Adipocyte (in vitro differentiated cells): ENCODE measurements around the gene MAGEB17.

Source experiments
- DNase-seq: peaks from one replicate; pipeline ENCODE4 v3.0.0-alpha.2; 2015; ENCODE audit warnings: low read depth
- H3K27me3 ChIP-seq: replicated peaks from 2 replicates; pipeline ENCODE4 v1.7.0; 2013; ENCODE audit warnings: mild to moderate bottlenecking, low read length, moderate library complexity; ENCODE audit not compliant: control insufficient read depth, insufficient read depth
- H3K36me3 ChIP-seq: 2 replicates; pipeline ENCODE4 v1.7.0; 2013; ENCODE audit warnings: low read length, mild to moderate bottlenecking, moderate library complexity; ENCODE audit not compliant: control insufficient read depth, insufficient read depth, severe bottlenecking
- H3K4me1 ChIP-seq: 2 replicates; pipeline ENCODE4 v1.7.0; 2013; ENCODE audit warnings: mild to moderate bottlenecking, low read length, moderate library complexity; ENCODE audit not compliant: control insufficient read depth, insufficient read depth
- H3K4me3 ChIP-seq: 2 replicates; pipeline ENCODE4 v1.7.0; 2013; ENCODE audit warnings: mild to moderate bottlenecking, low read length, moderate library complexity
- H3K9ac ChIP-seq: 2 replicates; pipeline ENCODE4 v1.7.0; 2013; ENCODE audit warnings: mild to moderate bottlenecking, low read length, moderate library complexity
- H3K9me3 ChIP-seq: 2 replicates; pipeline ENCODE4 v1.7.0; 2013; ENCODE audit warnings: mild to moderate bottlenecking, low read length, moderate library complexity; ENCODE audit not compliant: control insufficient read depth

MAGEB17 gene, protein sequence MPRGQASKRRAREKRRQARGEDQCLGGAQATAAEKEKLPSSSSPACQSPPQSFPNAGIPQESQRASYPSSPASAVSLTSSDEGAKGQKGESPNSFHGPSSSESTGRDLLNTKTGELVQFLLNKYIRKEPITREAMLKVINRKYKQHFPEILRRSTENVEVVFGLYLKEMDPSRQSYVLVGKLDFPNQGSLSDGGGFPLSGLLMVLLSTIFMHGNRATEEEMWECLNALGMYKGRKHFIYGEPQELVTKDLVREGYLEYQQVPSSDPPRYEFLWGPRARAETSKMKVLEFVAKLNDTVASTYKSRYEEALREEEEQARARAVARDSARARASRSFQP

GRCh38 chrX:16167181-16167580 is at the start of gene MAGEB17:
Gene MAGEB17, plus strand, starts transcription at chrX:16167481. Its CDS starts 2,902 bp downstream, at chrX:16170383.
- Histone ChIP-seq H3K4me1 (no peaks in the 10 kb centered on the region), H3K4me3 (no peak within 1 kb of the TSS), H3K36me3 (no peaks in the 10 kb centered on the region), H3K9ac (no peak within 1 kb of the TSS), H3K27me3 (peaks cover 20% of the 10 kb centered on the region), H3K9me3 (no peaks in the 10 kb centered on the region)
- DNase-seq, result no peak

DNA sequence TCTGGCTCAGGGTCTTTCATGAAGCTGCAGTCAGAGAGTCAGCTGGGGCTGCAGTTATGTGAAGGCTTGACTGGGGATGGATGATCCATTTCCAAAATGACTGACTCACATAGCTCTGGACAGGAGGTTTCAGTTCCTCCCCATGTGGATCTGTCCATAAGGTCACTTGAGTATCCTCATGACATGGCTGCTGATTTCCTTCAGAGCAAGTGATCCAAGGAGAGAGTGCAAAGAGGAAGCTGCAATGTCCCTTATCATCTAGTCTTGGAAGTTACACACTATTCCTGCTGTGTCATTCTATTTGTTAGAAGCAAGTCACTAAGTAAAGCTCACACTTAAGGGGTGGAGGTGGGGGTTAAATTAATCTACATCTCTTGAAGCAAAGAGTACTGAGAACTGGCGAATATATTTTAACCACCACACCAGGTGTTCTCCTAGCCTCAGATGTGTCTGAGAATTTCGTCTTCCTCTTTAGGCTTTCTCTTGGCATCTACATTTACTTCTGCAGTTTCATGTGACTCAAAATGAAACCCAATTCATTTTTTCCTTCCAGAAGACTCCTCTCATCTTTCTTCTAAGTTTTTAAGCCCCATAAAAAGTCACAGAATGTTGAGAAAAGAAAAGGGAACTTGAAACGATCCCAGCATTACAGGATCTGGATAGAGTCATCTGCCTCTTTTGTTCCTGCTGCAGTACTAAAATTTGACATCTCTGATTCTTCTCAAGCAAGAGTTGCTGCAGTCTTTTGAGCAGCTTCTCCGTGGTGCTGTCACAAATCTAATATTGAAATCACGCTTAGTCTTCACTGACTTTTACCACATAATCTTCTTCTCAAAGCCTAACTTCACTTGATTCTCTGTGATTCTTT is 47.7 kb upstream of the MAGEB17 start:
- no peak for DNase-seq
- no peak overlapping the region for H3K4me3 ChIP-seq

GRCh38 chrX:16120431-16120830 is 46.9 kb upstream of the MAGEB17 start:
- Histone ChIP-seq H3K27me3 (peaks cover 21% of the 10 kb centered on the region), H3K36me3 (no peaks in the 10 kb centered on the region), H3K4me1 (no peaks in the 10 kb centered on the region), H3K4me3 (no peak overlapping the region), H3K9ac (no peak overlapping the region), H3K9me3 (peaks cover 15% of the 10 kb centered on the region)
- no peak for DNase-seq

More for the DNA sequence above, 47.7 kb upstream of the MAGEB17 start:
- no peak overlapping the region for H3K9ac ChIP-seq
- peaks cover 19% of the 10 kb centered on the region for H3K27me3 ChIP-seq
- peaks cover 15% of the 10 kb centered on the region for H3K9me3 ChIP-seq
- H3K36me3 ChIP-seq, result no peaks in the 10 kb centered on the region
- peaks cover under 1% of the 10 kb centered on the region for H3K4me1 ChIP-seq

- H3K9ac ChIP-seq, result no peak within 1 kb of the TSS
- peak; percentile 92 for DNase-seq
- no peaks in the 10 kb centered on the region for H3K36me3 ChIP-seq
- no peak within 1 kb of the TSS for H3K4me3 ChIP-seq
- no peaks in the 10 kb centered on the region for H3K4me1 ChIP-seq
- peaks cover 15% of the 10 kb centered on the region for H3K9me3 ChIP-seq
- H3K27me3 ChIP-seq, result peaks cover 33% of the 10 kb centered on the region
Measured at GRCh38 chrX:16123222-16123786, 44.0 kb upstream of the MAGEB17 start, which contains the start of gene GRPR. Gene GRPR, plus strand, starts transcription at chrX:16123565. Its CDS starts 389 bp downstream, at chrX:16123954.

DNA sequence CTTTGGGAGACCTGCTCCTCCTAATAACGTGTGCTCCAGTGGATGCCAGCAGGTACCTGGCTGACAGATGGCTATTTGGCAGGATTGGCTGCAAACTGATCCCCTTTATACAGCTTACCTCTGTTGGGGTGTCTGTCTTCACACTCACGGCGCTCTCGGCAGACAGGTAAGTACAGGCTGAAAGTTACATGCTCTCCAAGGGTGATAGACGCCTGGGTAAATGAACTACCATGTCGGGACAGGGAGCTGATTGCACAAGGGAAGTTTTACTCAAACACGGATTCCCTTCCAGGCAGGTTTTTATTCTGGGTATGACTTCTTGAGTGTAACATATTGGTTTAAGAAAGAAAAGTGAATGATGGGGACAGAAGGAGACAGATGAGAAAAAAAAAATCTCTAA is 43.1 kb upstream of the MAGEB17 start:
- Histone ChIP-seq H3K36me3 (no peaks in the 10 kb centered on the region), H3K9me3 (peaks cover 7% of the 10 kb centered on the region), H3K27me3 (peaks cover 31% of the 10 kb centered on the region), H3K9ac (no peak overlapping the region), H3K4me1 (no peaks in the 10 kb centered on the region), H3K4me3 (no peak overlapping the region)
- no peak for DNase-seq

GRCh38 chrX:16125520-16126149 is 41.6 kb upstream of the MAGEB17 start:
- peaks cover 40% of the 10 kb centered on the region for H3K27me3 ChIP-seq
- no peaks in the 10 kb centered on the region for H3K36me3 ChIP-seq
- H3K9me3 ChIP-seq, result no peaks in the 10 kb centered on the region
- no peak overlapping the region for H3K4me3 ChIP-seq
- no peak for DNase-seq
- no peak overlapping the region for H3K9ac ChIP-seq
- no peaks in the 10 kb centered on the region for H3K4me1 ChIP-seq

DNA sequence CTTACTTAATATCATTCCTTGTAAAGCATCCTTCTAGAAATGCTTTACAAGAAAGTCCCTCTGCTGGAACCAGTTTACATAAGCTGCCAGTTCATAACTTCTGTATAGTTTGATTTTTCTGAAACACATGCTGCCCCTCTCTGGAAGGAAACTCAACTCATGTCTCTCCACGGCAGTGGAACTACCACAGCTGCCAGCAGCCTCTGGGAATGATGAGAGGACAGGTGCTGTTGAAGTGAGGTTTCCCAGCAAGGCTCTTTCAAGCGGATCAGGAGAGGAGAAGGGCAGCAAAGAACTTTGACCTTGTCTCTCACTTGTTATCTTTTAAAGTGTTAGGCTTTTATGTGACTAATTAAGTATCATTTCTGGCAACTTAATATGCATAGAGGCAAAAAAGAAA is 36.6 kb upstream of the MAGEB17 start:
- H3K4me3 ChIP-seq, result no peak overlapping the region
- H3K27me3 ChIP-seq, result peaks cover 41% of the 10 kb centered on the region
- no peak for DNase-seq
- H3K9me3 ChIP-seq, result peaks cover 4% of the 10 kb centered on the region
- H3K9ac ChIP-seq, result no peak overlapping the region
- no peaks in the 10 kb centered on the region for H3K36me3 ChIP-seq
- no peaks in the 10 kb centered on the region for H3K4me1 ChIP-seq

DNA sequence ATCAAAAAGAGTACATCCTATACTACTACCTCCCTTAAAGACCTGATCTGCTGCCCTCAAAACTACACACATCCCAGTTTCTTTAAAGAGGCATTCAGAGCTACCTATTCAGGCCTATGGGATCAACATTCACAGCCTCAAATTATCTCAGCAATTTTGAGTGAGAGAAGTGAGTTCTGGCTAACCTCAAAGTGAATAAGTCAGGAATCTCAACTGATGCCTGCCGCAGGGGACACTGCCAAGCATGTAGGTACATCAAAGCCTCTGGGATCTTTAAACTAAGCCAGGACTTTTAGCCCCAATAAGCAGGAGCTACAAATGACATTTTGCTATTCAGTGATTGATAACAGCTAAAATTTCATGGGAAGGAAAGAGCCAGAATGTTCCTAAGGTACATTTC is 32.3 kb upstream of the MAGEB17 start:
- DNase-seq, result no peak
- no peak overlapping the region for H3K4me3 ChIP-seq
- H3K9ac ChIP-seq, result no peak overlapping the region
- H3K4me1 ChIP-seq, result peaks cover 3% of the 10 kb centered on the region
- no peaks in the 10 kb centered on the region for H3K36me3 ChIP-seq
- peaks cover 25% of the 10 kb centered on the region for H3K27me3 ChIP-seq
- H3K9me3 ChIP-seq, result peaks cover 4% of the 10 kb centered on the region

- Histone ChIP-seq H3K9ac (no peak overlapping the region), H3K4me1 (peaks cover 8% of the 10 kb centered on the region), H3K4me3 (no peak overlapping the region), H3K36me3 (no peaks in the 10 kb centered on the region), H3K9me3 (peaks cover 4% of the 10 kb centered on the region), H3K27me3 (peaks cover 19% of the 10 kb centered on the region)
- DNase-seq, result no peak
Measured at GRCh38 chrX:16136080-16136479, 31.2 kb upstream of the MAGEB17 start.

GRCh38 chrX:16137416-16138107 is 29.7 kb upstream of the MAGEB17 start:
- H3K4me1 ChIP-seq, result peaks cover 11% of the 10 kb centered on the region
- no peak overlapping the region for H3K9ac ChIP-seq
- no peak overlapping the region for H3K4me3 ChIP-seq
- no peak for DNase-seq
- peaks cover 4% of the 10 kb centered on the region for H3K9me3 ChIP-seq
- H3K27me3 ChIP-seq, result peaks cover 16% of the 10 kb centered on the region
- H3K36me3 ChIP-seq, result no peaks in the 10 kb centered on the region
